ENCODE results near the gene SLC2A4RG.

GRCh38 chr20:63733579-63734081 lies 5.9 kb upstream of the SLC2A4RG start:
- TF ChIP-seq EZH2 (IDR thresholded peaks at IDR 0.05; ENCODE audit: insufficient read depth, low read length): no peak
- no peak for TF ChIP-seq CTCF (IDR thresholded peaks at IDR 0.05; ENCODE audit: insufficient read depth, low read depth, low read length)
